Esophagus (tissue), 2 donors: Measurements from ENCODE around the gene IL36G. TPM values are rescaled to one million over a fixed set of nuclear protein-coding genes. Genes with fewer than 3 reads are reported as not detected.
A peak's percentile ranks its signal among the peaks of the same experiment; 100 is the strongest.

Experiments used
- H3K27ac ChIP-seq, 2 donors: one replicate each; pipeline ENCODE4 v1.5.1; 2013; ENCODE audit warnings: low read depth in 2 of 2, mild to moderate bottlenecking in 2 of 2, inconsistent platforms in 1 of 2, low read length in 1 of 2, moderate library complexity in 1 of 2
- H3K27me3 ChIP-seq, 2 donors: one replicate each; pipeline ENCODE4 v1.6.1; 2013; ENCODE audit warnings: low read length in 2 of 2, control low read depth in 1 of 2, mild to moderate bottlenecking in 1 of 2; ENCODE audit not compliant: insufficient read depth in 2 of 2, control insufficient read depth in 1 of 2
- H3K36me3 ChIP-seq, 2 donors: one replicate each; pipeline ENCODE4 v1.6.1; 2013; ENCODE audit warnings: low read length in 1 of 2; ENCODE audit not compliant: control insufficient read depth in 2 of 2, insufficient read depth in 2 of 2
- H3K4me1 ChIP-seq, 2 donors: one replicate each; pipeline ENCODE4 v1.6.1; 2013; ENCODE audit warnings: low read length in 1 of 2; ENCODE audit not compliant: control insufficient read depth in 2 of 2, insufficient read depth in 2 of 2
- H3K4me3 ChIP-seq, 2 donors: one replicate each; pipeline ENCODE4 v1.5.1; 2013; ENCODE audit warnings: low read length in 2 of 2, mild to moderate bottlenecking in 2 of 2, low read depth in 1 of 2, moderate library complexity in 1 of 2
- H3K9me3 ChIP-seq, 2 donors: one replicate each; pipeline ENCODE4 v1.6.1; 2013; ENCODE audit warnings: mild to moderate bottlenecking in 2 of 2, low read depth in 1 of 2, low read length in 1 of 2, moderate library complexity in 1 of 2; ENCODE audit not compliant: control insufficient read depth in 2 of 2, insufficient read depth in 1 of 2
- WGBS, 2 donors: extraction: QIAGEN DNeasy Blood & Tissue Kit; methylation state at CpG; one replicate each; pipeline ENCODE4 v1.1.7; 2013; 5-methylcytosine and 5-hydroxymethylcytosine counted together
- polyA plus RNA-seq, 2 donors: library from polyadenylated mRNA; stranded (reverse); fragments of 200-250 nt; gene quantifications; one replicate each; pipeline ENCODE4 v1.2.3, GENCODE V29; 2013
- donor health status: healthy with polysubstance abuse.
- donor health status: Bipolar disorder and iron deficiency.

Gene IL36G
- polyA plus RNA-seq, 2 donors = 6.2 to 54.5 TPM

- peaks cover 3 to 4% of the 10 kb centered on the region in 2 donors for H3K27me3 ChIP-seq
- no peaks in the 10 kb centered on the region for H3K9me3 ChIP-seq
- no peaks in the 10 kb centered on the region for H3K4me1 ChIP-seq
- H3K4me3 ChIP-seq = no peak overlapping the region
- no peak overlapping the region for H3K27ac ChIP-seq
- 73 to 84% methylated on average over 2 of the region's 2 CpGs for WGBS, 2 donors
- no peaks in the 10 kb centered on the region for H3K36me3 ChIP-seq
Measured at GRCh38 chr2:113027691-113028090, 49.9 kb downstream of the IL36G start.

- 10 to 13% methylated on average over 1 of the region's 1 CpG for WGBS, 2 donors
- no peaks in the 10 kb centered on the region for H3K4me1 ChIP-seq
- H3K4me3 ChIP-seq = no peak overlapping the region
- peaks cover 3 to 4% of the 10 kb centered on the region in 2 donors for H3K27me3 ChIP-seq
- H3K9me3 ChIP-seq = no peaks in the 10 kb centered on the region
- no peaks in the 10 kb centered on the region for H3K36me3 ChIP-seq
- no peak overlapping the region for H3K27ac ChIP-seq
Measured at GRCh38 chr2:113028112-113028511, 50.3 kb downstream of the IL36G start.

- Histone ChIP-seq H3K27me3 (no peaks in the 10 kb centered on the region), H3K4me1 (peaks cover 0 to 2% of the 10 kb centered on the region in 2 donors), H3K9me3 (no peaks in the 10 kb centered on the region), H3K27ac (peak overlapping the region; percentile 22 to 52), H3K36me3 (no peaks in the 10 kb centered on the region), H3K4me3 (no peak overlapping the region)
- WGBS, 2 donors = 86 to 88% methylated on average over 1 of the region's 1 CpG
Measured at GRCh38 chr2:113032737-113033136, 54.9 kb downstream of the IL36G start.

- H3K27me3 ChIP-seq = no peaks in the 10 kb centered on the region
- peak overlapping the region in 1 of 2 donors; percentile 35 for H3K27ac ChIP-seq
- H3K9me3 ChIP-seq = no peaks in the 10 kb centered on the region
- no peak overlapping the region for H3K4me3 ChIP-seq
- H3K36me3 ChIP-seq = no peaks in the 10 kb centered on the region
- H3K4me1 ChIP-seq = peaks cover 0 to 2% of the 10 kb centered on the region in 2 donors
- 68 to 81% methylated on average over 3 of the region's 3 CpGs for WGBS, 2 donors
Measured at GRCh38 chr2:113034016-113034415, 56.2 kb downstream of the IL36G start.

Other genes starting within 250 kb of the IL36G start
- gene CKAP2L, start 213.4 kb upstream of the IL36G start, polyA plus RNA-seq = 1 to 10 TPM; 1.6 to 3.5 TPM
- gene IL1A, start 193.5 kb upstream of the IL36G start, polyA plus RNA-seq = 10 to 100 TPM; 17.4 to 30.0 TPM
- 1 to 10 TPM; 1.9 to 4.3 TPM for gene IL1B, start 141.2 kb upstream of the IL36G start, polyA plus RNA-seq
- gene IL37, start 66.8 kb upstream of the IL36G start, polyA plus RNA-seq = under 1 TPM; 0.06 to 0.12 TPM
- gene IL36A, start 27.5 kb downstream of the IL36G start, polyA plus RNA-seq = 100 to 1,000 TPM; 243 to 394 TPM
- gene IL36B, start 74.9 kb downstream of the IL36G start, polyA plus RNA-seq = 1 to 10 TPM; 1.5 to 8.8 TPM
- 10 to 100 TPM; 25.9 to 38.4 TPM for gene IL36RN, start 81.2 kb downstream of the IL36G start, polyA plus RNA-seq
- under 1 TPM; 0.18 to 0.51 TPM for gene IL1F10, start 90.0 kb downstream of the IL36G start, polyA plus RNA-seq
- gene IL1RN, start 149.6 kb downstream of the IL36G start, polyA plus RNA-seq = 1,000 to 10,000 TPM; 1,363 to 2,112 TPM
- gene PSD4, start 196.0 kb downstream of the IL36G start, polyA plus RNA-seq = 10 to 100 TPM; 18.1 to 32.6 TPM